K562 (cell line): ENCODE data around the gene MGAT1. TPM values are rescaled to one million over a fixed set of nuclear protein-coding genes. Genes with fewer than 3 reads are reported as not detected.
A peak's percentile ranks its signal among the peaks of the same experiment; 100 is the strongest.

Experiments used
- CREM ChIP-seq: IDR thresholded peaks from 2 replicates; pipeline ENCODE4 v1.6.1; 2014; ENCODE audit warnings: antibody characterized with exemption, low read depth
- DPF2 ChIP-seq: fragments of 450-650 bp; IDR thresholded peaks from 2 replicates; pipeline ENCODE4 v1.6.1; 2016
- ETV1 ChIP-seq: fragments of 450-650 bp; conservative IDR thresholded peaks from 2 replicates; pipeline ENCODE4 v1.6.1; 2016; ENCODE audit warnings: missing genetic modification characterization, control low read depth, low read depth, missing compliant biosample characterization
- FOXP1 ChIP-seq: sonication (generic); formaldehyde crosslinking; IDR thresholded peaks from 2 replicates; pipeline ENCODE4 v1.8.0; 2022; ENCODE audit warnings: mild to moderate bottlenecking, missing genetic modification reagents
- PBX2 ChIP-seq, 2 experiments: IDR thresholded peaks in 1 of 2; conservative IDR thresholded peaks in 1 of 2; 2 replicates each; pipeline ENCODE4 v1.6.1; 2016; ENCODE audit warnings: low read depth in 2 of 2, mild to moderate bottlenecking in 1 of 2, missing compliant biosample characterization in 1 of 2, missing genetic modification characterization in 1 of 2, moderate library complexity in 1 of 2
- PHB2 ChIP-seq: fragments of 450-650 bp; IDR thresholded peaks from 2 replicates; pipeline ENCODE4 v1.6.1; 2017; ENCODE audit warnings: low read depth
- PHF8 ChIP-seq: fragments of 200-600 bp; sonication (generic); IDR thresholded peaks from 2 replicates; pipeline ENCODE4 v1.6.1; 2012; ENCODE audit warnings: mixed run types, mild to moderate bottlenecking, inconsistent platforms, low read length, moderate library complexity, borderline replicate concordance
- ZBED1 ChIP-seq: IDR thresholded peaks from 2 replicates; pipeline ENCODE4 v1.6.1; 2014
- ZBTB9 ChIP-seq: fragments of 450-650 bp; formaldehyde crosslinking; IDR thresholded peaks from 2 replicates; pipeline ENCODE4 v1.4.0; 2020; ENCODE audit warnings: mild to moderate bottlenecking, moderate library complexity
- polyA plus RNA-seq, 8 experiments: library from polyadenylated mRNA; depleted of rRNA in 4 of 8; stranded (reverse) in 5 of 8; unstranded in 3 of 8; fragments of >200 nt; fragmentation: Nextera tagmentation in 2 of 8; fragmentation: Illumina TruSeq in 1 of 8; extraction: Ambion mirVana in 2 of 8; extraction: Trizol in 1 of 8; gene quantifications; 2 replicates each; pipeline versions ENCODE4 v1.2.1 to v1.2.3, GENCODE V29; 2011 to 2014; ENCODE audit warnings: inconsistent platforms in 1 of 8, missing spikeins in 1 of 8
- total RNA-seq, 7 experiments: library from RNA; depleted of rRNA in 6 of 7; stranded (reverse); fragments of >200 nt in 6 of 7; fragmentation: Illumina TruSeq in 2 of 7; extraction: Trizol in 2 of 7; gene quantifications; 2 replicates each; pipeline versions ENCODE4 v1.2.1 to v1.2.3, GENCODE V29; 2011 to 2021; ENCODE audit warnings: low replicate concordance in 1 of 7
- TF ChIP-seq, protein P1 (sequence below): sonication (generic); formaldehyde crosslinking; IDR thresholded peaks from 2 replicates; pipeline ENCODE4 v1.8.0; 2023; ENCODE audit warnings: missing genetic modification reagents, mild to moderate bottlenecking, borderline replicate concordance
- TF ChIP-seq, protein P2 (sequence below), 2 experiments: IDR thresholded peaks; 2 replicates each; pipeline ENCODE4 v1.6.1; 2012; ENCODE audit warnings: improper control_type of control experiment in 2 of 2, low read depth in 2 of 2, low read length in 2 of 2, borderline replicate concordance in 1 of 2
- TF ChIP-seq, protein P3 (sequence below): fragments of 200-800 bp; sonication (Bioruptor generic); IDR thresholded peaks from 2 replicates; pipeline ENCODE4 v1.6.1; 2017; ENCODE audit warnings: missing genetic modification characterization, missing compliant biosample characterization

The MGAT1 gene
- total and polyA plus RNA-seq, 9 of the 15 experiments (the other 6 are each of a cell fraction or from before 2014, with no cell fraction given) = 3.9 to 82.7 (median 44.5) TPM

GRCh38 chr5:180809403-180810209 is 7.0 kb upstream of the MGAT1 start (continued):
- TF ChIP-seq ZBTB9 (no peak), PHF8 (peak; percentile 57; the same call in 1 of the 2 replicates), FOXP1 (CRISPR knock-in tag) (no peak), ETV1 (tag) (peak; percentile 94), PBX2 (CRISPR knock-in tag; IDR thresholded peaks at IDR 0.05; ENCODE audit: low read depth) (no peak), PBX2 (tag; conservative IDR thresholded peaks at IDR 0.05; ENCODE audit: low read depth) (peak; percentile 42; the same call in 1 of the 2 replicates), DPF2 (no peak), CREM (peak; percentile 70), ZBED1 (0 out of 2 replicates have a peak, but pooled peaks have one; percentile 11), PHB2 (0 out of 2 replicates have a peak, but pooled peaks have one; percentile 21)
- TF ChIP-seq, protein P1, sequence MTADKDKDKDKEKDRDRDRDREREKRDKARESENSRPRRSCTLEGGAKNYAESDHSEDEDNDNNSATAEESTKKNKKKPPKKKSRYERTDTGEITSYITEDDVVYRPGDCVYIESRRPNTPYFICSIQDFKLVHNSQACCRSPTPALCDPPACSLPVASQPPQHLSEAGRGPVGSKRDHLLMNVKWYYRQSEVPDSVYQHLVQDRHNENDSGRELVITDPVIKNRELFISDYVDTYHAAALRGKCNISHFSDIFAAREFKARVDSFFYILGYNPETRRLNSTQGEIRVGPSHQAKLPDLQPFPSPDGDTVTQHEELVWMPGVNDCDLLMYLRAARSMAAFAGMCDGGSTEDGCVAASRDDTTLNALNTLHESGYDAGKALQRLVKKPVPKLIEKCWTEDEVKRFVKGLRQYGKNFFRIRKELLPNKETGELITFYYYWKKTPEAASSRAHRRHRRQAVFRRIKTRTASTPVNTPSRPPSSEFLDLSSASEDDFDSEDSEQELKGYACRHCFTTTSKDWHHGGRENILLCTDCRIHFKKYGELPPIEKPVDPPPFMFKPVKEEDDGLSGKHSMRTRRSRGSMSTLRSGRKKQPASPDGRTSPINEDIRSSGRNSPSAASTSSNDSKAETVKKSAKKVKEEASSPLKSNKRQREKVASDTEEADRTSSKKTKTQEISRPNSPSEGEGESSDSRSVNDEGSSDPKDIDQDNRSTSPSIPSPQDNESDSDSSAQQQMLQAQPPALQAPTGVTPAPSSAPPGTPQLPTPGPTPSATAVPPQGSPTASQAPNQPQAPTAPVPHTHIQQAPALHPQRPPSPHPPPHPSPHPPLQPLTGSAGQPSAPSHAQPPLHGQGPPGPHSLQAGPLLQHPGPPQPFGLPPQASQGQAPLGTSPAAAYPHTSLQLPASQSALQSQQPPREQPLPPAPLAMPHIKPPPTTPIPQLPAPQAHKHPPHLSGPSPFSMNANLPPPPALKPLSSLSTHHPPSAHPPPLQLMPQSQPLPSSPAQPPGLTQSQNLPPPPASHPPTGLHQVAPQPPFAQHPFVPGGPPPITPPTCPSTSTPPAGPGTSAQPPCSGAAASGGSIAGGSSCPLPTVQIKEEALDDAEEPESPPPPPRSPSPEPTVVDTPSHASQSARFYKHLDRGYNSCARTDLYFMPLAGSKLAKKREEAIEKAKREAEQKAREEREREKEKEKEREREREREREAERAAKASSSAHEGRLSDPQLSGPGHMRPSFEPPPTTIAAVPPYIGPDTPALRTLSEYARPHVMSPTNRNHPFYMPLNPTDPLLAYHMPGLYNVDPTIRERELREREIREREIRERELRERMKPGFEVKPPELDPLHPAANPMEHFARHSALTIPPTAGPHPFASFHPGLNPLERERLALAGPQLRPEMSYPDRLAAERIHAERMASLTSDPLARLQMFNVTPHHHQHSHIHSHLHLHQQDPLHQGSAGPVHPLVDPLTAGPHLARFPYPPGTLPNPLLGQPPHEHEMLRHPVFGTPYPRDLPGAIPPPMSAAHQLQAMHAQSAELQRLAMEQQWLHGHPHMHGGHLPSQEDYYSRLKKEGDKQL (CRISPR knock-in tag) = no peak
- TF ChIP-seq, protein P2, sequence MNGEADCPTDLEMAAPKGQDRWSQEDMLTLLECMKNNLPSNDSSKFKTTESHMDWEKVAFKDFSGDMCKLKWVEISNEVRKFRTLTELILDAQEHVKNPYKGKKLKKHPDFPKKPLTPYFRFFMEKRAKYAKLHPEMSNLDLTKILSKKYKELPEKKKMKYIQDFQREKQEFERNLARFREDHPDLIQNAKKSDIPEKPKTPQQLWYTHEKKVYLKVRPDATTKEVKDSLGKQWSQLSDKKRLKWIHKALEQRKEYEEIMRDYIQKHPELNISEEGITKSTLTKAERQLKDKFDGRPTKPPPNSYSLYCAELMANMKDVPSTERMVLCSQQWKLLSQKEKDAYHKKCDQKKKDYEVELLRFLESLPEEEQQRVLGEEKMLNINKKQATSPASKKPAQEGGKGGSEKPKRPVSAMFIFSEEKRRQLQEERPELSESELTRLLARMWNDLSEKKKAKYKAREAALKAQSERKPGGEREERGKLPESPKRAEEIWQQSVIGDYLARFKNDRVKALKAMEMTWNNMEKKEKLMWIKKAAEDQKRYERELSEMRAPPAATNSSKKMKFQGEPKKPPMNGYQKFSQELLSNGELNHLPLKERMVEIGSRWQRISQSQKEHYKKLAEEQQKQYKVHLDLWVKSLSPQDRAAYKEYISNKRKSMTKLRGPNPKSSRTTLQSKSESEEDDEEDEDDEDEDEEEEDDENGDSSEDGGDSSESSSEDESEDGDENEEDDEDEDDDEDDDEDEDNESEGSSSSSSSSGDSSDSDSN (IDR thresholded peaks at IDR 0.05; ENCODE audit: borderline replicate concordance in 1 of 2, low read depth in 2 of 2, low read length in 2 of 2) = no peak
- TF ChIP-seq, protein P3, sequence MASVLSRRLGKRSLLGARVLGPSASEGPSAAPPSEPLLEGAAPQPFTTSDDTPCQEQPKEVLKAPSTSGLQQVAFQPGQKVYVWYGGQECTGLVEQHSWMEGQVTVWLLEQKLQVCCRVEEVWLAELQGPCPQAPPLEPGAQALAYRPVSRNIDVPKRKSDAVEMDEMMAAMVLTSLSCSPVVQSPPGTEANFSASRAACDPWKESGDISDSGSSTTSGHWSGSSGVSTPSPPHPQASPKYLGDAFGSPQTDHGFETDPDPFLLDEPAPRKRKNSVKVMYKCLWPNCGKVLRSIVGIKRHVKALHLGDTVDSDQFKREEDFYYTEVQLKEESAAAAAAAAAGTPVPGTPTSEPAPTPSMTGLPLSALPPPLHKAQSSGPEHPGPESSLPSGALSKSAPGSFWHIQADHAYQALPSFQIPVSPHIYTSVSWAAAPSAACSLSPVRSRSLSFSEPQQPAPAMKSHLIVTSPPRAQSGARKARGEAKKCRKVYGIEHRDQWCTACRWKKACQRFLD (CRISPR knock-in tag) = peak; percentile 29; the same call in 1 of the 2 replicates
